Stimulated activated CD4-positive, alpha-beta T cell treated with anti-CD3 and anti-CD28 coated beads, Interleukin-2, amount 100 ng/mL, for 4 hours (primary cell): ENCODE data around the gene MYO1B.

Source experiments
- DNase-seq: peaks from one replicate; pipeline ENCODE4 v3.0.0-alpha.2; 2020; ENCODE audit warnings: low read depth

MYO1B gene

DNA sequence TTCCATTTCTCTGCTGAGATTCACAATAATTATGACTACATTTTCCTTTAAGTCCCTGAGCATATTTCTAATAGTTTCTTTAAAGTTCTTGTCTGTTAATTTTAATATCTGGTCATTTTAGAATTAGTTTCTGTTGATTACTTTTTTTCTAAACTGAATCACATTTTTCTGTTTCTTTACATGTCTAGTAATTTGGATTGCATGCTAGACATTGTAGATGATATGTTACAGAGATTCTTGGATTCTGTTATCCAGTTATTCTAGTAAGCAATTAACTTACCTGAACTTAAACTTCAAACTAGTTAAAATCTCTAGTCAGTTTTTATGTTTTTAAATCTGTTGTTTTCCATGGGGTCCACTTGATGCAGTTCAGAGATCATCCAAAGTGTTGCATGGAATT lies 214.0 kb downstream of the MYO1B start:
- DNase-seq: no peak

DNA sequence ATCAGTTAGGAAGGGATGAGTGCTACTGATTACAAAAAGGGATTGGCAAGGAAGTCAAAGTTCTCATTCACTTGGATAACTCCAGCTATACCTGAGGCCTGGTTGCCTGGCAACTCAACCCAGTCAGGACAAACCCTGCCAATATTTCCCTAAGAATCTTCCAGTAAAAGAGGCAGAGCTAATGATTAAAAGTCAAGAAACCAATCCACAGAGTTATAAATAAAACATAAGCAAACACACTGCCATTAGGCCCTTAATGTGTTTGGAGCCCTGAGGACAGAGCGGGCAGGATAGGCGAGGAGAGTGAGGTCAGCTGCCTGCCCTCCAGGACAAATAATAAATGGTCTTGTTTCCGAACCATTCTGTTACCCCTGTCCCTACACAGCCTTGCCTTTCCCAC lies 217.2 kb downstream of the MYO1B start:
- DNase-seq: no peak

DNA sequence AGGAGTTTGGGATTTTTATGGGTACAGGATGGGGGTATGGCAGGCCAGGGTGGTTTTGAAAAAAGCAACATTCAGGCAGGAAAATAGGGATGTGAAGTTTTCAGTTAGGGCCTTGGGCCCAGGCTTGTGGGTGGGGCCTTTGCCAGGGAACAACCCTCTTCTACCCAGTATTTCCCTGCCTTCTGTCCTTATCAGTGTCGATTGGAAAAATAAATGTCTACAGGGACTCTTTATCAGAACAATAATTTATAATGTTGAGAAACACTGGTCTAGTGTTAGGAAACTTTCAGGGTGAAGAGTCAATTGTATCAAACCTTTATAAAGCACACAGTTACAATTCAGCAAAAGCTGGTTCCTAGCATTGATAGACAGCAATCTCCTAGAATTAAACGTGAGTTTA lies 218.6 kb downstream of the MYO1B start:
- no peak for DNase-seq

DNA sequence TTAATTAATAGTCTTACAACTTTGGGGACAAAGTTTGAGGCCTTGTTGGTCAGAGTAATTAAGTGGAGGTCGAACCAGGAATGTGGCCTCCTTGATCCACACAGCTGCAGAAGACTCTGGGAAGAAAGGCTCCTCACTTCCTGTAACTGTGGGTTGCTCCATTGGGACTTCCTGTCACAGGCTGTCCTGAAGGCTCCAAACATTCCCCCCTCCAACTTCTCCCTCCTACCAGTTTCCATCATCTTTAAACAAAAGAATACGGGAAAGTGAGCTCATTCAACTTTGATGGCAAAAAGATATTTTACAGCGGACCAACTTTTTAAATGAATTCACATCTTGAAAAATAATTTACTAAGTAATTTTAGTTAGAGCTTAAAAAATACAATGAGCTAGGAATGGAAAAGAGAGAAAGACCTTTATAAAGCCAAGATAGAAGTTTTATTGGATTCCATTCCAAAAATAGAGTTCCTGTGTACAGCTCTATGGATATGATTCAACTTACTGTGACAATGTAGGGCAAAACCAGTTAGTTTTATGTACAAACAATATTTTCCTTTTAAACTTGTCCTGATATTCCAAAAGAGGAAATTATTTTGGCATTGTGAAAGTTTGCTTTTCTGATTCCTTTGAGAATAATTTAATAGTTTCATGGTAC lies 220.7 kb downstream of the MYO1B start:
- DNase-seq: no peak

DNA sequence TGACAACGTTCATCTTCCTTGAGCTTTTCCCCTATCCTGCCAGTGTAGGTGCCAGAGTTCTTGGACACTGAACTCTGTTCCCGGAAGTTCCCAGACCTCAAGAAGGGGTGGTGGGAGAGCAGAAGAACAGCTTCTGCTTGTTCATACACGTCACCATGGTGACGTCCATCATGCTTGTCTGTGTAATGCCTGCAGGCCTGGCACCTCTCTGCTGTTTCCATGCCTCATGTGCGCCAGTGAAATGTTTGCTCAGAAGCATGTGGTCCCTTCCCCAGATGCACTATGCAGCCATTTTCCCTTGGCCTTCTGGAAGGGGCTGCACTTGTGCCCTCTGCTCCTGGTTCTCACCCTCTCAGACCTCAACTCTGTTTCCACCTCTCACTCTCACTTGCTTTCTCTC lies 221.9 kb downstream of the MYO1B start:
- DNase-seq: no peak

DNA sequence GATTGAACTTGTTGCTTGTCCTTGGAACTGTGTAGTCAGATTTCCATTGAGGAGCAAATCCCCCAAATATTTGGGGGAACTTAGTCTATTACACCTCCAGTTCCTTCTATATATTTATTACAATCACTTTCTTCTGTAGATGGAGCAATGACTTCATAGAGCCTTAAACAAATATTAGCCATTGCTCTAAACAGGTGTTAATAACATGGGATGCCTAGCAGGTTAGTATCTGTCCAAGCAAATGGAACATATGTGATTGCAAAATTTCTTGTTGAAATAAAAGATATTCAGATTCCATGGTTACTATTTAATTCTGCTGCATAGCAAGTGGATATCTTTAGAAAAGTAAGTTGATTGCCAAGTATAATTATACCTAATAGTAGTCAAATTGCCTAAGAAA lies 225.1 kb downstream of the MYO1B start:
- no peak for DNase-seq

DNA sequence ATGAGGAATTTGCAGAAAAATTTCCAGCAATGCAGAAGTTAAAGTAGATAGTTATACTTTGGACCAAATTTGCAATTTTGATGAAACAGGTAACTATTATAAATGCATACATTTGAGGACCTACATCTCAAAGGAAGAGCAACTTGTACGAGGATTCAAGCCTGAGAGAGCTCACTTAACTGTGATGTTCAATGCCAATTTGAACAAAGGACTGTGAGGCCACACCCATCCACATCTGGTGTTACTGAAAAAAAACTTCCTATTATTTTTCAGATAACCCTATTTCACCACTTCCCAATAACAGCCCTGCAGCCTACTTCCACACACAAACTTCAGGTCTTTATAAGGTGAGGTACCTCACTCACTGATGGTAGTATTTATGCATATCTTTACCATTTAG lies 229.3 kb downstream of the MYO1B start:
- no peak for DNase-seq
